Skeletal muscle cell (primary cell): ENCODE measurements around the gene ARID3A.

Experiments
- DNase-seq: peaks from one replicate; pipeline ENCODE4 v3.0.0-alpha.2; 2010; ENCODE audit warnings: low read depth
- H3K4me3 ChIP-seq: 2 replicates; pipeline ENCODE4 v1.5.1; 2011; ENCODE audit warnings: low read depth, mild to moderate bottlenecking, control low read depth, low read length, moderate library complexity

Gene ARID3A

GRCh38 chr19:1009041-1009980 lies 83.5 kb downstream of the ARID3A start:
- H3K4me3 ChIP-seq: no peak overlapping the region
- DNase-seq: no peak

- DNase-seq: no peak
- no peak overlapping the region for H3K4me3 ChIP-seq
Measured at GRCh38 chr19:1009981-1010538, 84.2 kb downstream of the ARID3A start.

- H3K4me3 ChIP-seq: no peak overlapping the region
- no peak for DNase-seq
Measured at GRCh38 chr19:1010586-1011510, 85.0 kb downstream of the ARID3A start.

GRCh38 chr19:1011831-1012333 lies 86.0 kb downstream of the ARID3A start:
- no peak for DNase-seq
- H3K4me3 ChIP-seq: no peak overlapping the region

GRCh38 chr19:1012334-1012733 lies 86.5 kb downstream of the ARID3A start:
- no peak overlapping the region for H3K4me3 ChIP-seq
- no peak for DNase-seq

GRCh38 chr19:1013218-1013617 lies 87.4 kb downstream of the ARID3A start:
- no peak overlapping the region for H3K4me3 ChIP-seq
- DNase-seq: no peak

- H3K4me3 ChIP-seq: no peak overlapping the region
- DNase-seq: no peak
Measured at GRCh38 chr19:1014161-1015060, 88.6 kb downstream of the ARID3A start.

- no peak overlapping the region for H3K4me3 ChIP-seq
- no peak for DNase-seq
Measured at GRCh38 chr19:1015061-1015781, 89.4 kb downstream of the ARID3A start.

- no peak for DNase-seq
- H3K4me3 ChIP-seq: no peak overlapping the region
Measured at GRCh38 chr19:1015782-1016646, 90.2 kb downstream of the ARID3A start.

- DNase-seq: no peak
- H3K4me3 ChIP-seq: no peak overlapping the region
Measured at GRCh38 chr19:1016647-1017114, 90.8 kb downstream of the ARID3A start.

GRCh38 chr19:1017115-1017905 lies 91.5 kb downstream of the ARID3A start:
- no peak overlapping the region for H3K4me3 ChIP-seq
- DNase-seq: no peak

GRCh38 chr19:1017906-1018305 lies 92.1 kb downstream of the ARID3A start:
- H3K4me3 ChIP-seq: no peak overlapping the region
- no peak for DNase-seq

- H3K4me3 ChIP-seq: no peak overlapping the region
- DNase-seq: no peak
Measured at GRCh38 chr19:1018393-1018792, 92.6 kb downstream of the ARID3A start.

- DNase-seq: no peak
- H3K4me3 ChIP-seq: peak overlapping the region; percentile 91
Measured at GRCh38 chr19:1018932-1019615, 93.2 kb downstream of the ARID3A start.

GRCh38 chr19:1019616-1019961 lies 93.8 kb downstream of the ARID3A start:
- peak overlapping the region; percentile 91 for H3K4me3 ChIP-seq
- no peak for DNase-seq
